IPS-15b (cell line): ENCODE results near the gene SLC9A8.

ENCODE experiments used
- H3K27me3 ChIP-seq: one replicate; pipeline ENCODE4 v1.6.1; 2013; ENCODE audit warnings: low read length; ENCODE audit not compliant: control insufficient read depth, insufficient read depth
- H3K36me3 ChIP-seq: one replicate; pipeline ENCODE4 v1.6.1; 2013; ENCODE audit warnings: low read length; ENCODE audit not compliant: control insufficient read depth, insufficient read depth
- H3K4me1 ChIP-seq: one replicate; pipeline ENCODE4 v1.6.1; 2013; ENCODE audit warnings: mild to moderate bottlenecking, low read length; ENCODE audit not compliant: control insufficient read depth, insufficient read depth
- H3K4me3 ChIP-seq: one replicate; pipeline ENCODE4 v1.5.1; 2013; ENCODE audit warnings: low read depth, low read length
- H3K9ac ChIP-seq: one replicate; pipeline ENCODE4 v1.6.1; 2013; ENCODE audit warnings: low read depth, mild to moderate bottlenecking, low read length
- H3K9me3 ChIP-seq: one replicate; pipeline ENCODE4 v1.6.1; 2013; ENCODE audit warnings: mild to moderate bottlenecking, low read length; ENCODE audit not compliant: control insufficient read depth, insufficient read depth

The SLC9A8 gene

DNA sequence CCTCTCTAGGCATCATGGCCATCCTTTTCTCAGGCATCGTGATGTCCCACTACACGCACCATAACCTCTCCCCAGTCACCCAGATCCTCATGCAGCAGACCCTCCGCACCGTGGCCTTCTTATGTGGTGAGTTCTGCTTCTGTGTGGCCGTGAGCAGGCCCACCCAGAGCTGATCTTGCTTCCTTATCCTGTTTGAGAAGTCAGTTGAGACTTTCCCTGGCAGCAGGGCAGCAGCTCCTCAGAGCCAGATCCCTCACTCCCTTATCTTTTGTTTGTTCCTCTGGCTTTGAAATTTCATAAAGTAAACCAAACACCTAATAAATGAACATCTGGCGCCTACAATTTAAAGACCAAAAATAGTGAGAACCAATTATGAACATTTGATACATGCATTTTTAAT is 62.1 kb downstream of the SLC9A8 start:
- Histone ChIP-seq H3K36me3 (no peaks in the 10 kb centered on the region), H3K4me1 (no peaks in the 10 kb centered on the region), H3K9me3 (no peaks in the 10 kb centered on the region), H3K9ac (no peak overlapping the region), H3K27me3 (no peaks in the 10 kb centered on the region), H3K4me3 (no peak overlapping the region)

DNA sequence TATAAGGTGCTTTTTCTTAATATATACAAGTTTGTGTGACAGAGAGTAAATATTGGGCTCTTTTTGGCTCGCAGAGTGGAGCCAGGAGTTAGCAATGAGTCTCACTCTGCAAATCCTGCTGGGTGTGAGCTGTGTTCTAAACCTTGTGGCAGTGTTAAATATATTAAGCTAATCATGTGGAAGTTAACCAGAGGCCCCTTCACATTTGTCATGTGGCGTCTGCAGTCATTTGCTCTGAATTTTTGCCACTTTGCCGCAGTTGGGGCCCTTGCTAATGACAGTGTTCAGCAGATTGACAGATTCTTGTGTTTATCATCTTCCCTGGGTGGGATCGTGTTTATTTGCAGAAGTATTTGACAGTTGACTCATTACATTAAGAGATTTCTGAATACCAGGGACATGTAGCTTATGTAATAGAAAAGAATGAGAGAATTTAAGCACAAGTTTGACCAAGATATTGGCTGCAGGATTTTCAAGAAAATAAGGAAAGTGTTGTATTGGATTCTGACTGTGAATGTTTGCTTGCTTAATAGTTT is 64.8 kb downstream of the SLC9A8 start:
- no peak overlapping the region for H3K4me3 ChIP-seq
- no peaks in the 10 kb centered on the region for H3K36me3 ChIP-seq
- H3K9ac ChIP-seq: no peak overlapping the region
- H3K9me3 ChIP-seq: no peaks in the 10 kb centered on the region
- H3K4me1 ChIP-seq: no peaks in the 10 kb centered on the region
- H3K27me3 ChIP-seq: no peaks in the 10 kb centered on the region

DNA sequence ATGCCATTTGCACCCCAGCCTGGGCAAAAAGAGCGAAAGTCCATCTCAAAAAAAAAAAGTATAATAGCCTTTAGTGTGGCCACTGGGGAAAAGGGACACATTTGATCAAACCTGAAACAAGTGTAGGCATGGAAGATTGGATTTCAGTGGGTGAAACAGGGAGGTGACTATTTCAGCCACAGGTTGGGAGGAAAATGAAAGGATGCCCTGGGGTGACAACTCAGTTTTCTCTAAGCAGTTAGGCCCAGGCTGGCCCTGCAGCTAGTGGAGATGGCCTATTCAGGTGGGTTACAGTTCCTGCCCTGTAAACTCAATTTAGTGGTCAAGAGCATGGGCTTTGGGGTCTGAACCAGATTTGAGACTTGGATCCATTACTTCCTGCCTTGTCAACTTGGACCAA is 66.3 kb downstream of the SLC9A8 start:
- H3K9ac ChIP-seq: no peak overlapping the region
- peaks cover 5% of the 10 kb centered on the region for H3K36me3 ChIP-seq
- no peaks in the 10 kb centered on the region for H3K27me3 ChIP-seq
- H3K4me1 ChIP-seq: no peaks in the 10 kb centered on the region
- H3K4me3 ChIP-seq: no peak overlapping the region
- H3K9me3 ChIP-seq: no peaks in the 10 kb centered on the region

DNA sequence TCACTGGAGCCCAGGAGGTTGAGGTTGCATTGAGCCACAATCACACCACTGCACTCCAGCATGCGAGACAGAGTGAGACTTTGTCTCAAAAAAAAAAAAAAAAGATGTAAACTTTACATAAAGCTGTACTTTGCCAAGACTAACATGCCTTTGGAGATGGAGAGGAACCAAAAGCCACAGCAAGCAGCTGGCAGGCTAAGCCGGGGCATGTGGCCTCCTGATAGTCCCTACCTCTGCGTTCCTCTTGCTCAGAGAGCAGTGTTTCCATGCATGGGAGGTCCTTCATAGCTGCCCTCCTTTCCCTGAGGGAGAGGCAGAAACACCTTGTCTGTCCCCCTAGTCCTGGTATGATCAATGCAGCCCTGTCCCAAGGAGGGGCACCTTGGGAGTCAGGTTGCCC is 67.5 kb downstream of the SLC9A8 start:
- Histone ChIP-seq H3K9ac (no peak overlapping the region), H3K9me3 (no peaks in the 10 kb centered on the region), H3K36me3 (peaks cover 11% of the 10 kb centered on the region), H3K27me3 (no peaks in the 10 kb centered on the region), H3K4me1 (no peaks in the 10 kb centered on the region), H3K4me3 (no peak overlapping the region)

DNA sequence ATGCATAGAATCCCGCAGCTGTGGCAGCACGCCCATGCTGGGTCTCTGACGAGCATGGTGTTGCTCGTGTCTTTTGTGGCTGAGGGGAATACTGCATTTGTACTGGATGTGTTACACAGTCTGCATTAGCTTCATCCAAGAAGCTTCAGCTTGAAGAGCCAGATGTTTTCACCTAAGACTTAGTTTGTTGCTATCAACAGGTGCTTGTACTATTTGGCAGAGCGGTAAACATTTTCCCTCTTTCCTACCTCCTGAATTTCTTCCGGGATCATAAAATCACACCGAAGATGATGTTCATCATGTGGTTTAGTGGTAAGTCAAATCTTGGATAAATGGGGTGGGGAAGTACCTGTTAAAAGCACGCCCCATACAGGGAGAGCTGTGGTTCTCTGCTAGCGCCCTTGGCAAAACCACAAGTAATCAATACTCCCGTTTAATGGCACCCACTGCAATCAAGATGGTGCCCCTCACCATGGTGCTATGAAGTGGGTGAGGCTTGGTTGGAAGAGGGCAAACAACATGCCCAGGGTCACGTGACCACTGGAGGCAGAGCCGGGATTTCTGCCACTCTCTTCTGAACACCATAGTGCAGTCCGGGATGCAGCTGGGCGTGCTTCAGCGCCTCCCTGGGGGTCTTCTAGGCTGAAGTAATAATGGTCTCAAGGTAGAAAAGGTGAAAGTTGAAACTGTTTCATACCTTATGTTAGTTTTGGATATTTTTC is 68.3 kb downstream of the SLC9A8 start:
- H3K27me3 ChIP-seq: no peaks in the 10 kb centered on the region
- H3K9me3 ChIP-seq: no peaks in the 10 kb centered on the region
- no peaks in the 10 kb centered on the region for H3K4me1 ChIP-seq
- no peak overlapping the region for H3K9ac ChIP-seq
- peaks cover 11% of the 10 kb centered on the region for H3K36me3 ChIP-seq
- no peak overlapping the region for H3K4me3 ChIP-seq

DNA sequence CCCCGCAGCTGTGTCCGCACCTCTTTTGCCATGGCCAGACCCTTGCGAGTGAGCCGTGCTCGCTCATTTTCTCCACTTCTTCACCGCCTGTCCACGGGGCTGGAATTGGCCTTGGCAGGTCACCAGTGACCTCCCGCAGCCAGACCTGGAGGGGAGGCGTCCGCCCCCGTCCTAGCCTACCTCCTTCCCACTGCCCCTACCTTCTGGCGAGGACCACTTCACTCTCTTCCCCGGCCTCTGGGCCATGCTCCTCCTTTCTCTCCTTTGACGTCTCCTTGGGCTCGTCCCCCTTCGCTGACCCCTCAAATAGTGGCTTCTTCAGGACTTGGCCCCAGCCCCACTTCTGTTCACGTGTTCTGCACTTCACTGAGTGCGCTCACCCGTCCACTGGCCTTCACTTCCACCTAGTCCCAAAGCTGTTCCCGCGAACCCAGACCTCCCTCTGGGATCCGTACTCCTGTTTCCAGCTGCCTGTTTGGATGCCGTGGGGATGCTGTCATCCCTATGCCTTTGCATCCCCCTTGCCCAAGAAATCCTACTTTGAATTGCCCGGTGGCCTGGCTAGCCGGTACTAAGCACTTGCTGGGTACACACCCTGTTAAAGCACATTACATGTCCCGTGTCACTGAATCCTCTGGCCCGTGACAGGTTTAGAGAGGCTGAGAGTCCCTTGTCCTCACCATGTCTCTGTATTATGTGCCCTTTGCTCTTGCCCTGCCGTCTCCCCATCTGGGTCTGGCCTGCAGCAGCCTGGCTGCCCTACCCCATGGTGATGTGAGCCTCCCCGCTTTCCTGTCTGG is 69.7 kb downstream of the SLC9A8 start:
- peaks cover 16% of the 10 kb centered on the region for H3K36me3 ChIP-seq
- H3K9ac ChIP-seq: no peak overlapping the region
- H3K9me3 ChIP-seq: no peaks in the 10 kb centered on the region
- H3K27me3 ChIP-seq: no peaks in the 10 kb centered on the region
- no peak overlapping the region for H3K4me3 ChIP-seq
- H3K4me1 ChIP-seq: no peaks in the 10 kb centered on the region

DNA sequence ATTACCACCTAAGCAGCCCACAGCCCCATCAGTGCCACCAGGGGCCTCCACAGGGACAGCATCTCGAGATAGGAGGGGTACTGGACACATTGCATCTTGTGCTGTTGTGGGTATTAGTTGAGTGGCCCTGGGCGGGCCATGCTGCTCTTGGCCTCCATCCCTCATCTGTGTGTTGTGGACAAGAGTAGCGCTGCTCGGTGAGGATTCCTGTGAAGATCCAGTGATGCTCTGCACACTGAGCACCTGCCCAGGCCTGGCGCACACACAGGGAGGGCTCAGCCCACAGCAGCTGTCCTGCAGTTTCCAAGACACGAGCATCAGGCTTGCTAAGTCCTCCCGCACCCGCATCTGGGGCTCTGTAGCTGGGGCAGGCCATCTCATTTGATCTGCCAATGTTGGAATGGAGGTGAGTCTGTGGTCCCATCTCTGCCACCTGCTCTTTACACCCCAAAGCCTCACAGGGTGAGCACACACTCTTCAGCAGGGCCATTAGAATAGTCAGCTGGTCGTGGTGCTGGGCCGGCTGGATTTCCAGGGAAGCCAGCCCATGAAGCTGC is 70.7 kb downstream of the SLC9A8 start:
- H3K9me3 ChIP-seq: no peaks in the 10 kb centered on the region
- no peaks in the 10 kb centered on the region for H3K27me3 ChIP-seq
- peaks cover 19% of the 10 kb centered on the region for H3K36me3 ChIP-seq
- H3K4me3 ChIP-seq: no peak overlapping the region
- H3K9ac ChIP-seq: no peak overlapping the region
- no peaks in the 10 kb centered on the region for H3K4me1 ChIP-seq

DNA sequence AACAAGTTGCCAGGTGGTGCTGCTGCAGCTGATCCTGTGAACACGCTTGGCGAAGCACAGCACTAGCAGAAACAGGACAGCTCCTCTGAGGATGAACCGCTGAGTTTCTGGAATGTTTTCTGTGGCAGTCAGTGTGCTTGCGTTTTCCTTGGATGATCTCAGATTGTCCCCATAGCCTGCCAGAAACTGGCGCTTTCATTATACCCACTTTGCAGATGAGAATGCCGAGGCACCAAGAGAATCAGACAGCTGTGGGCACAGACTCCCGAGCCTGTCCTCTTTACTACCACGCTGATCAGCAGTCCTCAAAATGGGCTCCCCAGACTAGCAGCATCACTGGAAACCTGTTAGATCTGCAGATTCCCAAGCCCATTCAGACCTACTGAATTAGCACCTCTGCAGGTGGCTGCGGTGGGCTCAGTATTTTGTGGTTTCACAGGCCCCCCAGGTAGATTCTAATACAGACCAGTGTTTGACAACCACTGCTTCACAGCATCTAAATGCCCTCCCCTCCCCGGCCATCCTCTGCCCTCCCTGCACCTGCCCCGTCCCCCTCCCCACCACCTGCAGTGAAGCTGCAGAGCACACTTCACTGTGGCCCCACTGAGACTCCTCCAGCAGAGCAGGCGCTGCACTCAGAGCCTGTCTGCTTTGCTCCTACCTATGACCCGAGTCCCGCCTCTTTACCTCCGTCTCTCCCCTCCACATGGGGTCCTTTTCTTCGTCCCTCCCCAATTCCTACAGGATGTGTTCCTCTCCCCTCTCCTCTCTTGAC is 73.1 kb downstream of the SLC9A8 start:
- H3K9me3 ChIP-seq: no peaks in the 10 kb centered on the region
- no peak overlapping the region for H3K9ac ChIP-seq
- peaks cover 22% of the 10 kb centered on the region for H3K36me3 ChIP-seq
- H3K27me3 ChIP-seq: no peaks in the 10 kb centered on the region
- H3K4me1 ChIP-seq: peaks cover 4% of the 10 kb centered on the region
- no peak overlapping the region for H3K4me3 ChIP-seq

DNA sequence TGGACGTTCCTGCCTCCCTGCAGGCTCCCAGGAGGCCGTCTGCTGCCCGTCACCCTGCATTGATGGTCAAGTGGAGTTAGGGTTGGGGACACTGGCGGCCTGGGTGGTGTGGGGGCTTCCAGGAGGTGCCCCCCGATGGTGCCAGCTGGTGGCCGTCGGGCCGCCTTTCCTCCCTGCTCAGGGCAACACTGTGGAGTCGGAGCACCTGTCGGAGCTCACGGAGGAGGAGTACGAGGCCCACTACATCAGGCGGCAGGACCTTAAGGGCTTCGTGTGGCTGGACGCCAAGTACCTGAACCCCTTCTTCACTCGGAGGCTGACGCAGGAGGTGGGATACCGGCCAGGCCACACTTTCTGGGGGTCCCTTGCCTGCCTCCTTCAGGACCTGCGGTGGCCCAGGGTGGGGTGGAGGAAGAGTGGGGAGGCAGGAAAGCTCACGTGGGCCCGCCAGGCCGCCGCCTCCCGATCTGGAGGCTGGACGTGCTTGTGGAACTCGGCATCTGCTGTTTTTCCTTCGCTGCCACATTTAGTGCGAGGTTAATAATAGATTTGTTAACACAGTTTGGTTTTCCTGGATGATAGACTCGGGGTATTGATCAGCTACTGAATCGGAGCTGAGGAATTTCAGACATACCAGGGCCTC is 74.1 kb downstream of the SLC9A8 start:
- H3K9me3 ChIP-seq: no peaks in the 10 kb centered on the region
- no peaks in the 10 kb centered on the region for H3K27me3 ChIP-seq
- H3K4me1 ChIP-seq: peaks cover 9% of the 10 kb centered on the region
- H3K4me3 ChIP-seq: no peak overlapping the region
- H3K9ac ChIP-seq: no peak overlapping the region
- H3K36me3 ChIP-seq: peaks cover 22% of the 10 kb centered on the region

DNA sequence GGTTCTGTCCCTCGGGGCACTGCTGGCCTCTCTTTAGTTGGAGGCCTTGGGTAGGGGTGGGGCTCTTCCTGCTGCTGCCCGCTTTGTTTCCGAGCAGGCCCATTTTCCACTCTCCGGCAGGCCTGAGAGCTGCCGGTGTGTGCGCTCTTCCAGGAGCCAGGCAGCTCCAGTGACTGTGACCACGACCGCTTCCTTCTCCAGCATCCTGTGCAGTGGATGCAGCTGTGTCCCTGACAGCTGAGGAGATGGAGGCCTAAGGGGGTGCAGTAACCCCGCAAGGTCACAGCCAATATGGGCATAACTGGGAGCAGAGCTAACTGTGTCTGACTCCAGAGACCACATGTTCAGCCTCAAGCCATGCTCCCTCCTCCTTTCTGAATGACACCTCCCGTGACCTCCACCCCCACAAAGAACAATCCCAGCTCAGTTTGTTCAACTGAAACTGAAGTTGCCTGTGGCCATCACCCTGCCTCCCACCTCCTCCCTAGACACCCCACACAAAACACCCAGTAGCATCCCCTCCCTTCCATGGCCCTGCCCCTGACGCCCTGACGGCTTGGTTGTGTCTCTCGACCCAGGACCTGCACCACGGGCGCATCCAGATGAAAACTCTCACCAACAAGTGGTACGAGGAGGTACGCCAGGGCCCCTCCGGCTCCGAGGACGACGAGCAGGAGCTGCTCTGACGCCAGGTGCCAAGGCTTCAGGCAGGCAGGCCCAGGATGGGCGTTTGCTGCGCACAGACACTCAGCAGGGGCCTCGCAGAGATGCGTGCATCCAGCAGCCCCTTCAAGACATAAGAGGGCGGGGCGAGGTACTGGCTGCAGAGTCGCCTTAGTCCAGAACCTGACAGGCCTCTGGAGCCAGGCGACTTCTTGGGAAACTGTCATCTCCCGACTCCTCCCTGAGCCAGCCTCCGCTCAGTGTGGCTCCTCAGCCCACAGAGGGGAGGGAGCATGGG is 74.9 kb downstream of the SLC9A8 start:
- no peaks in the 10 kb centered on the region for H3K27me3 ChIP-seq
- no peak overlapping the region for H3K9ac ChIP-seq
- no peak overlapping the region for H3K4me3 ChIP-seq
- H3K9me3 ChIP-seq: no peaks in the 10 kb centered on the region
- peaks cover 9% of the 10 kb centered on the region for H3K4me1 ChIP-seq
- peaks cover 22% of the 10 kb centered on the region for H3K36me3 ChIP-seq
